HepG2 (cell line): ENCODE measurements around the gene PDGFRB. TPM values are rescaled to one million over a fixed set of nuclear protein-coding genes. Genes with fewer than 3 reads are reported as not detected.

Experiments used
- ATAC-seq: fragments of 200-7000 bp; cut with Tn5 transposase; 3 replicates; pipeline ENCODE4 v1.9.1; 2020; ENCODE audit warnings: mild to moderate bottlenecking, moderate library complexity
- BruUV-seq: library from RNA; stranded (reverse); fragments of 400-500 nt; replicated peaks from 2 replicates; lab custom pipeline; 2021; lab: Mats Ljungman, UMichigan
- CTCF ChIA-PET: fragments of 300-600 bp; formaldehyde crosslinking; extraction: SDS; loops from one replicate; lab custom pipeline; 2021; ENCODE audit warnings: low total read pairs, inconsistent platforms, low intra/inter-chr PET ratio; lab: Yijun Ruan, JAX
- POLR2A ChIA-PET: fragments of 350-600 bp; sonication (Branson Sonifier 250); formaldehyde crosslinking; loops from one replicate; lab custom pipeline; 2020; ENCODE audit warnings: antibody characterized with exemption, inconsistent platforms; lab: Yijun Ruan, JAX
- DNase-seq: peaks from one replicate; pipeline ENCODE4 v3.0.0-alpha.2; 2015; ENCODE audit warnings: low spot score
- FAIRE-seq: peaks from 3 replicates; lab custom pipeline; 2011; peaks lifted over from hg19 to GRCh38; lab: Jason Lieb, UNC
- H2AFZ ChIP-seq: one replicate; pipeline ENCODE4 v1.6.1; 2011; ENCODE audit warnings: low read length, inconsistent platforms
- H3K27ac ChIP-seq: fragments of 300-600 bp; 3 replicates; pipeline ENCODE4 v1.8.0; 2011; ENCODE audit warnings: mixed run types, mild to moderate bottlenecking, mixed read lengths, low read length, inconsistent platforms; ENCODE audit not compliant: insufficient read depth; ENCODE audit errors: extremely low read length
- H3K27me3 ChIP-seq, 2 experiments: fragments of 200-600 bp in 1 of 2; 2 replicates in 1 of 2; 3 replicates in 1 of 2; pipeline versions ENCODE4 v1.6.0 to v1.8.0; 2011; ENCODE audit warnings: low read length in 2 of 2, mild to moderate bottlenecking in 2 of 2, moderate library complexity in 2 of 2, inconsistent platforms in 1 of 2; ENCODE audit not compliant: insufficient read depth in 2 of 2, control insufficient read depth in 1 of 2
- H3K36me3 ChIP-seq, 2 experiments: fragments of 200-600 bp in 1 of 2; replicated peaks in 1 of 2; 2 replicates in 1 of 2; 3 replicates in 1 of 2; pipeline versions ENCODE4 v1.5.1 to v1.8.0; 2011; ENCODE audit warnings: low read length in 2 of 2, inconsistent platforms in 1 of 2; ENCODE audit not compliant: insufficient read depth in 2 of 2, control insufficient read depth in 1 of 2
- H3K4me1 ChIP-seq: 2 replicates; pipeline ENCODE4 v1.5.1; 2012; ENCODE audit warnings: low read length, inconsistent platforms; ENCODE audit not compliant: insufficient read depth
- H3K4me2 ChIP-seq: 2 replicates; pipeline ENCODE4 v1.6.0; 2011; ENCODE audit warnings: low read depth, low read length, inconsistent platforms
- H3K4me3 ChIP-seq, 3 experiments: fragments of 200-600 bp in 1 of 3; sonication (generic), shearing (Covaris generic) in 1 of 3; replicated peaks in 1 of 3; 2 replicates each; pipeline ENCODE4 v1.5.1; 2011 to 2016; ENCODE audit warnings: low read length in 3 of 3, inconsistent platforms in 2 of 3, low read depth in 2 of 3, mild to moderate bottlenecking in 2 of 3, control low read depth in 1 of 3, mixed read lengths in 1 of 3; ENCODE audit not compliant: insufficient read depth in 1 of 3
- H3K79me2 ChIP-seq: one replicate; pipeline ENCODE4 v1.6.1; 2011; ENCODE audit warnings: low read length, inconsistent platforms; ENCODE audit not compliant: insufficient read depth
- H3K9ac ChIP-seq: 2 replicates; pipeline ENCODE4 v1.6.0; 2011; ENCODE audit warnings: mild to moderate bottlenecking, low read depth, low read length, inconsistent platforms; ENCODE audit not compliant: insufficient read depth
- H3K9me3 ChIP-seq: 2 replicates; pipeline ENCODE4 v1.5.1; 2012; ENCODE audit warnings: mild to moderate bottlenecking, low read length
- H4K20me1 ChIP-seq: 2 replicates; pipeline ENCODE4 v1.6.0; 2011; ENCODE audit warnings: inconsistent platforms, mild to moderate bottlenecking, low read length, moderate library complexity; ENCODE audit not compliant: insufficient read depth
- ATRX ChIP-seq: sonication (generic); formaldehyde crosslinking; IDR thresholded peaks from 2 replicates; pipeline ENCODE4 v1.4.0; 2020; ENCODE audit warnings: missing genetic modification reagents, borderline replicate concordance
- CCDC6 ChIP-seq: sonication (generic); formaldehyde crosslinking; IDR thresholded peaks from 2 replicates; pipeline ENCODE4 v1.8.1; 2022; ENCODE audit warnings: mild to moderate bottlenecking, missing genetic modification reagents, moderate library complexity
- CEBPG ChIP-seq: IDR thresholded peaks from 2 replicates; pipeline ENCODE4 v1.6.1; 2016
- GMEB1 ChIP-seq: sonication (generic); formaldehyde crosslinking; IDR thresholded peaks from 2 replicates; pipeline ENCODE4 v1.5.1; 2020; ENCODE audit warnings: missing genetic modification reagents, mild to moderate bottlenecking, borderline replicate concordance
- KLF12 ChIP-seq: sonication (generic); formaldehyde crosslinking; IDR thresholded peaks from 2 replicates; pipeline ENCODE4 v1.4.0; 2020; ENCODE audit warnings: missing genetic modification reagents, borderline replicate concordance
- MTF2 ChIP-seq: sonication (generic); formaldehyde crosslinking; IDR thresholded peaks from 2 replicates; pipeline ENCODE4 v1.5.0; 2020; ENCODE audit warnings: missing genetic modification reagents, borderline replicate concordance
- SIX4 ChIP-seq: sonication (generic); formaldehyde crosslinking; IDR thresholded peaks from 2 replicates; pipeline ENCODE4 v1.4.0; 2020; ENCODE audit warnings: missing genetic modification reagents
- ZFP1 ChIP-seq: IDR thresholded peaks from 2 replicates; pipeline ENCODE4 v1.6.1; 2016
- ZMYM4 ChIP-seq: sonication (generic); formaldehyde crosslinking; IDR thresholded peaks from 2 replicates; pipeline ENCODE4 v1.8.1; 2023; ENCODE audit warnings: mild to moderate bottlenecking, missing genetic modification reagents
- ZNF136 ChIP-seq: sonication (generic); formaldehyde crosslinking; IDR thresholded peaks from 2 replicates; pipeline ENCODE4 v1.8.1; 2022; ENCODE audit warnings: low read depth, mild to moderate bottlenecking, moderate library complexity, missing genetic modification reagents
- ZNF253 ChIP-seq: sonication (generic); formaldehyde crosslinking; IDR thresholded peaks from 2 replicates; pipeline ENCODE4 v1.8.0; 2022; ENCODE audit warnings: mild to moderate bottlenecking, missing genetic modification reagents, borderline replicate concordance
- ZNF558 ChIP-seq: sonication (generic); formaldehyde crosslinking; IDR thresholded peaks from 2 replicates; pipeline ENCODE4 v1.9.0; 2022; ENCODE audit warnings: mild to moderate bottlenecking, missing genetic modification reagents, borderline replicate concordance
- ZNF75D ChIP-seq: sonication (generic); formaldehyde crosslinking; IDR thresholded peaks from 2 replicates; pipeline ENCODE4 v1.8.1; 2023; ENCODE audit warnings: missing genetic modification reagents, mild to moderate bottlenecking, borderline replicate concordance
- WGBS: methylation state at CpG from one replicate; pipeline ENCODE4 v1.1.6; 2017; ENCODE audit warnings: low lambda C conversion rate; 5-methylcytosine and 5-hydroxymethylcytosine counted together
- in situ Hi-C: cut with HindIII; loops from 2 replicates; pipeline ENCODE4 v1.10.0; 2017; ENCODE audit warnings: low pct_unique_long_range_greater_than_20kb; ENCODE audit not compliant: extremely low pct_ligation_motif_present
- intact Hi-C: fragments of 100-400 bp; cut with micrococcal nuclease; formaldehyde crosslinking; loops from one replicate; pipeline ENCODE4 v1.10.0; 2022; ENCODE audit not compliant: unreplicated experiment
- polyA plus RNA-seq, 8 experiments: library from polyadenylated mRNA; depleted of rRNA in 3 of 8; stranded (reverse) in 7 of 8; unstranded in 1 of 8; fragments of >200 nt; fragmentation: Illumina TruSeq in 4 of 8; extraction: Trizol in 4 of 8; gene quantifications; 2 replicates each; pipeline versions ENCODE4 v1.2.1 to v1.2.3, GENCODE V29; 2011 to 2016; ENCODE audit warnings: low read depth in 4 of 8, missing spikeins in 1 of 8, mixed read lengths in 1 of 8; ENCODE audit not compliant: insufficient read depth in 1 of 8
- total RNA-seq, 5 experiments: library from RNA; depleted of rRNA; stranded (reverse); fragments of >200 nt; fragmentation: Illumina TruSeq; extraction: Trizol; gene quantifications; 2 replicates each; pipeline ENCODE4 v1.2.3, GENCODE V29; 2016; ENCODE audit warnings: low read depth in 1 of 5
- TF ChIP-seq, protein P1 (sequence below): sonication (generic); formaldehyde crosslinking; IDR thresholded peaks from 2 replicates; pipeline ENCODE4 v1.8.1; 2022; ENCODE audit warnings: low read depth, mild to moderate bottlenecking, missing genetic modification reagents
- TF ChIP-seq, protein P2 (sequence below), 2 experiments: IDR thresholded peaks; 2 replicates each; pipeline ENCODE4 v1.6.1; 2011 to 2012; ENCODE audit warnings: low read length in 2 of 2, borderline replicate concordance in 1 of 2, low read depth in 1 of 2, mild to moderate bottlenecking in 1 of 2, moderate library complexity in 1 of 2

PDGFRB gene
- total and polyA plus RNA-seq, 2 of the 13 experiments (the other 11 are each of a cell fraction or from before 2014, with no cell fraction given): 4.0 to 21.0 TPM

DNA sequence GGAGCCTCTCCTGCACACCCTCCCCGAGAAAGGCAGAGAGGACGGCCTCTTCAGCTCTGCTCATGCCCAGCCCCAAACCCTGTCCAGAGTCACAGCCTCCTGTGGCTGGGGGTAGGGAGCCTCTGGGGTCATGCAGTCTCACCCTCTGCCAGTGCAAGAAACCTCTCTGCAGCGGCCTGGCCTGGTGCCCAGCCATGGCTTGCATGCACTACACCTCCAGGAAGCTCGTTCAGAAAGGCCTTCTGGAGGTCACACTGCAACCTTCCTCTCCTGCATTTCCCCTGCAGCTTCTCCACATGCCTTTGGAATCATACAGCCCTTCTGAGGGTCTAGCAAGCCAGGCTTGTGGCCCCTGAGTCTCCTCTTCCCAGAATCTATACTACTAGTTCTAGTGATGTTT lies 87.2 kb downstream of the PDGFRB start:
- FAIRE-seq: no peak
- in situ Hi-C loops: no loop called here
- no peak for TF ChIP-seq ZNF558
- TF ChIP-seq ZFP1: no peak
- no peak for TF ChIP-seq CCDC6 (CRISPR knock-in tag)
- TF ChIP-seq, protein P1, sequence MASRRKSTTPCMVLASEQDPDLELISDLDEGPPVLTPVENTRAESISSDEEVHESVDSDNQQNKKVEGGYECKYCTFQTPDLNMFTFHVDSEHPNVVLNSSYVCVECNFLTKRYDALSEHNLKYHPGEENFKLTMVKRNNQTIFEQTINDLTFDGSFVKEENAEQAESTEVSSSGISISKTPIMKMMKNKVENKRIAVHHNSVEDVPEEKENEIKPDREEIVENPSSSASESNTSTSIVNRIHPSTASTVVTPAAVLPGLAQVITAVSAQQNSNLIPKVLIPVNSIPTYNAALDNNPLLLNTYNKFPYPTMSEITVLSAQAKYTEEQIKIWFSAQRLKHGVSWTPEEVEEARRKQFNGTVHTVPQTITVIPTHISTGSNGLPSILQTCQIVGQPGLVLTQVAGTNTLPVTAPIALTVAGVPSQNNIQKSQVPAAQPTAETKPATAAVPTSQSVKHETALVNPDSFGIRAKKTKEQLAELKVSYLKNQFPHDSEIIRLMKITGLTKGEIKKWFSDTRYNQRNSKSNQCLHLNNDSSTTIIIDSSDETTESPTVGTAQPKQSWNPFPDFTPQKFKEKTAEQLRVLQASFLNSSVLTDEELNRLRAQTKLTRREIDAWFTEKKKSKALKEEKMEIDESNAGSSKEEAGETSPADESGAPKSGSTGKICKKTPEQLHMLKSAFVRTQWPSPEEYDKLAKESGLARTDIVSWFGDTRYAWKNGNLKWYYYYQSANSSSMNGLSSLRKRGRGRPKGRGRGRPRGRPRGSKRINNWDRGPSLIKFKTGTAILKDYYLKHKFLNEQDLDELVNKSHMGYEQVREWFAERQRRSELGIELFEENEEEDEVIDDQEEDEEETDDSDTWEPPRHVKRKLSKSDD: no peak
- no peak for TF ChIP-seq MTF2 (CRISPR knock-in tag)
- no peak for TF ChIP-seq CEBPG (CRISPR knock-in tag)
- TF ChIP-seq, protein P2, sequence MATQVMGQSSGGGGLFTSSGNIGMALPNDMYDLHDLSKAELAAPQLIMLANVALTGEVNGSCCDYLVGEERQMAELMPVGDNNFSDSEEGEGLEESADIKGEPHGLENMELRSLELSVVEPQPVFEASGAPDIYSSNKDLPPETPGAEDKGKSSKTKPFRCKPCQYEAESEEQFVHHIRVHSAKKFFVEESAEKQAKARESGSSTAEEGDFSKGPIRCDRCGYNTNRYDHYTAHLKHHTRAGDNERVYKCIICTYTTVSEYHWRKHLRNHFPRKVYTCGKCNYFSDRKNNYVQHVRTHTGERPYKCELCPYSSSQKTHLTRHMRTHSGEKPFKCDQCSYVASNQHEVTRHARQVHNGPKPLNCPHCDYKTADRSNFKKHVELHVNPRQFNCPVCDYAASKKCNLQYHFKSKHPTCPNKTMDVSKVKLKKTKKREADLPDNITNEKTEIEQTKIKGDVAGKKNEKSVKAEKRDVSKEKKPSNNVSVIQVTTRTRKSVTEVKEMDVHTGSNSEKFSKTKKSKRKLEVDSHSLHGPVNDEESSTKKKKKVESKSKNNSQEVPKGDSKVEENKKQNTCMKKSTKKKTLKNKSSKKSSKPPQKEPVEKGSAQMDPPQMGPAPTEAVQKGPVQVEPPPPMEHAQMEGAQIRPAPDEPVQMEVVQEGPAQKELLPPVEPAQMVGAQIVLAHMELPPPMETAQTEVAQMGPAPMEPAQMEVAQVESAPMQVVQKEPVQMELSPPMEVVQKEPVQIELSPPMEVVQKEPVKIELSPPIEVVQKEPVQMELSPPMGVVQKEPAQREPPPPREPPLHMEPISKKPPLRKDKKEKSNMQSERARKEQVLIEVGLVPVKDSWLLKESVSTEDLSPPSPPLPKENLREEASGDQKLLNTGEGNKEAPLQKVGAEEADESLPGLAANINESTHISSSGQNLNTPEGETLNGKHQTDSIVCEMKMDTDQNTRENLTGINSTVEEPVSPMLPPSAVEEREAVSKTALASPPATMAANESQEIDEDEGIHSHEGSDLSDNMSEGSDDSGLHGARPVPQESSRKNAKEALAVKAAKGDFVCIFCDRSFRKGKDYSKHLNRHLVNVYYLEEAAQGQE (IDR thresholded peaks at IDR 0.05; ENCODE audit: borderline replicate concordance in 1 of 2, low read depth in 1 of 2, low read length in 2 of 2): no peak
- TF ChIP-seq KLF12 (CRISPR knock-in tag): no peak
- TF ChIP-seq ZMYM4 (CRISPR knock-in tag): no peak
- no peak for TF ChIP-seq ZNF253 (CRISPR knock-in tag)
- TF ChIP-seq ZNF75D (CRISPR knock-in tag): no peak
- TF ChIP-seq SIX4: no peak
- no peak for TF ChIP-seq ATRX
- no peak for TF ChIP-seq GMEB1
- no peak for TF ChIP-seq ZNF136 (CRISPR knock-in tag)

More for the DNA sequence above, 87.2 kb downstream of the PDGFRB start:
- no peaks in the 10 kb centered on the region for H3K9me3 ChIP-seq
- no peak for ATAC-seq
- H2AFZ ChIP-seq: no peak overlapping the region
- H4K20me1 ChIP-seq: no peaks in the 10 kb centered on the region
- peaks cover 6% of the 10 kb centered on the region; the same call in 1 of the 2 replicates for H3K4me1 ChIP-seq
- ChIA-PET POLR2A (no interaction called here), CTCF (no interaction called here)
- no peak overlapping the region for H3K9ac ChIP-seq
- H3K4me3 ChIP-seq: no peak overlapping the region
- WGBS: no CpG with 5 or more reads among the region's 4 CpGs
- H3K36me3 ChIP-seq: no peaks in the 10 kb centered on the region
- H3K27me3 ChIP-seq: peaks cover 7 to 38% of the 10 kb centered on the region in 2 experiments; a peak in 4 of 5 replicates
- no peaks in the 10 kb centered on the region for H3K79me2 ChIP-seq
- intact Hi-C loops: no loop called here
- no peak overlapping the region for H3K27ac ChIP-seq
- BruUV-seq: no TSS peak
- no peak for DNase-seq
- H3K4me2 ChIP-seq: no peak overlapping the region
